ENCODE results near the gene PICK1. TPM values are rescaled to one million over a fixed set of nuclear protein-coding genes. Genes with fewer than 3 reads are reported as not detected.
"Not testable (repeated sequence)": the region's sequence is repeated elsewhere in the genome, so short reads cannot be mapped to it uniquely, and the experiment has no call there.

PICK1 gene
- total and polyA plus RNA-seq, 2 donors (not counting 3 experiments of a cell fraction or from before 2014, with no cell fraction given), result 18.0 to 20.8 TPM

DNA sequence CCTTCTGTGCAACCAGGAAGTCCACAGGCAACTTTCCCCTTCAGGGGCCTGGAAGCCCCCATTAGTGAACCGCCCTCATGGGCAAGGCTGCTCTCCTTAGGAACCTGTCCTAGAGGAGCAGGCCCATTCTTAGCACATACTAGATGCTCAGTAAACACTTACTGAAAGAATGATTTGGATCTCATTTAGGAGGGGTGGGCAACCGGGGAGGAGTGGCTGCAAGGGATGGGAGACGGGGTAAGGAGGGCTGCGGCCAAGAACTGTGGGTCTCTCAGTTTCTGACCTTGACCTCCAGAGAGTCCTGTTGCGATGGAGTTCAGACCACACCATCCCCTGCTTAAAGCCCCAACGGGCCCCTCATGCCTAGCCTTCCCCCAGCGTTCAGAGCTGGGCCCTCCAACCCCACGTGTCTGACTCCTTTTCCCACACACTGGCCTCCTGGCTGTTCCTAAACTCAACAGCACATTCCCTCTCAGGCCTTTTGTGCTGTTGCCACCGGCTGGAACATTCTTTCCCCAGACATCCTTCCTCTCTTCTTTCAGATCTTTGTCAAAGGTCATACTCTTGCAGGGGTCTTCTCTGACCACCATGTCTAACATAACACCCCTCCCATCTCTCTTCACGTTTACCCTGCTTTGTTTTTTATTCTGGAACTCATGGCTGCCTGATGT, 20.7 kb upstream of the PICK1 start:
- dilution Hi-C loops (cut with MboI; ENCODE audit: extremely low pct_ligation_motif_present, low sequenced_read_pairs), result no loop called here
- no peaks in the 10 kb centered on the region for H3K27me3 ChIP-seq (ENCODE audit: control insufficient read depth in 2 of 2, insufficient read depth in 2 of 2, low read length in 2 of 2)
- ChIA-PET POLR2A (no interaction called here), CTCF (interaction anchor here (1.5 to 2.2 kb wide), 2 partner anchors 16 to 43 kb away, joined by 3 to 14 read pairs; no protein-coding TSS in a partner anchor)
- no peak overlapping the region for H3K4me3 ChIP-seq (replicated peaks in 1 of 3; ENCODE audit: insufficient read depth in 1 of 3, low read depth in 1 of 3, low read length in 3 of 3)
- H3K36me3 ChIP-seq (ENCODE audit: control insufficient read depth in 2 of 2, extremely low read depth in 1 of 2, insufficient read depth in 2 of 2, low read length in 2 of 2), result no peaks in the 10 kb centered on the region
- H3K79me2 ChIP-seq (ENCODE audit: control insufficient read depth, insufficient read depth, low read length), result no peaks in the 10 kb centered on the region
- H3K4me2 ChIP-seq (ENCODE audit: insufficient read depth, low read length), result no peak overlapping the region
- H3K27ac ChIP-seq (ENCODE audit: insufficient read depth, low read depth, low read length), result no peak overlapping the region
- H3K9ac ChIP-seq (replicated peaks; ENCODE audit: extremely low read depth, insufficient read depth, low read length), result no peak overlapping the region
- H3K9me1 ChIP-seq (replicated peaks; ENCODE audit: control insufficient read depth, extremely low read depth, insufficient read depth, low read length), result no peaks in the 10 kb centered on the region
- H3K9me3 ChIP-seq (replicated peaks; ENCODE audit: control insufficient read depth, insufficient read depth, low read length), result no peaks in the 10 kb centered on the region
- DNase-seq (ENCODE audit: low read depth, low spot score) (no peak), FAIRE-seq (no peak)
- TF ChIP-seq FOS (IDR thresholded peaks at IDR 0.05; ENCODE audit: borderline replicate concordance, insufficient read depth, low read length) (no peak), POLR2A (IDR thresholded peaks at IDR 0.05; ENCODE audit: low read depth, low read length) (no peak), EZH2 (IDR thresholded peaks at IDR 0.05; ENCODE audit: borderline replicate concordance, low read depth, low read length, severe bottlenecking) (no peak)
- peaks cover 12% of the 10 kb centered on the region for H3K4me1 ChIP-seq (ENCODE audit: control insufficient read depth, extremely low read depth, insufficient read depth, low read length)
- intact Hi-C loops (cut with micrococcal nuclease), result no loop called here
- no peak overlapping the region for H2AFZ ChIP-seq (ENCODE audit: low read depth, low read length)
- H4K20me1 ChIP-seq (replicated peaks; ENCODE audit: control insufficient read depth, extremely low read depth, insufficient read depth, low read length), result no peaks in the 10 kb centered on the region
- no TSS peak for BruUV-seq (replicated peaks)

DNA sequence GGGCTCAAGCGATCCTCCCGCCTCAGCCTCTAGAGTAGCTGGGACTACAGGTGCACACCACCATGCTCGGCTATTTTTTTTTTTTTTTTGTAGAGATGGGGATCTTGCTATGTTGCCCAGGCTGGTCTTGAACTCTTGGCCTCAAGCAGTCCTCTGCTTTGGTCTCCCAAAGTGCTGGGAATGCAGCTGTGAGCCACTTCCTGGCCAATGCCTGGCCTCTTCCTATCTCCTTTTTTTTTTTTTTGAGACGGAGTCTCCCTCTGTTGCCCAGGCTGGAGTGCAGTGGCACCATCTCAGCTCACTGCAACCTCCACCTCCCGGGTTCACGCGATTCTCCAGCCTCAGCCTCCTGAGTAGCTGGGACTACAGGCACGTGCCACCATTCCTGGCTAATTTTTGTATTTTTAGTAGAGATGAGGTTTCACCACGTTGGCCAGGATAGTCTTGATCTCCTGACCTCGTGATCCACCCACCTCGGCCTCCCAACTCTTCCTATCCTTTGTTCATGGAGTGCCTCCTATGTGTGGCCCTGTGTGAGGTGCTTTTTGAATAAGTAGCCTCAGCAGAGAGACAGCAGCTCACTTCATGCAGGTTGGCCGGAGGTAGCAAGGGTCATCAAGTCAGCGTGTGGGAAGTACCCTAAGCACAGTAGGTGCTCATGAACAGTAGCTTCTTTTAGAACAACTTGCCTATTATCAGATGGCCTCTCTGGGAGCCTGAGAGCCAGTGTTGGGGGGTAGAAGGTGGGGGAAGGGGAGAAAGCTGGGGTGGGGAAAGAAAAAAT, 19.6 kb upstream of the PICK1 start:
- DNase-seq (ENCODE audit: low read depth, low spot score); H3K27me3 ChIP-seq (ENCODE audit: control insufficient read depth in 2 of 2, insufficient read depth in 2 of 2, low read length in 2 of 2); H3K36me3 ChIP-seq (ENCODE audit: control insufficient read depth in 2 of 2, extremely low read depth in 1 of 2, insufficient read depth in 2 of 2, low read length in 2 of 2); H3K4me2 ChIP-seq (ENCODE audit: insufficient read depth, low read length); H3K27ac ChIP-seq (ENCODE audit: insufficient read depth, low read depth, low read length); H3K9me1 ChIP-seq (replicated peaks; ENCODE audit: control insufficient read depth, extremely low read depth, insufficient read depth, low read length); H2AFZ ChIP-seq (ENCODE audit: low read depth, low read length); FAIRE-seq; H3K79me2 ChIP-seq (ENCODE audit: control insufficient read depth, insufficient read depth, low read length); POLR2A ChIA-PET; intact Hi-C loops (cut with micrococcal nuclease); H4K20me1 ChIP-seq (replicated peaks; ENCODE audit: control insufficient read depth, extremely low read depth, insufficient read depth, low read length); H3K9ac ChIP-seq (replicated peaks; ENCODE audit: extremely low read depth, insufficient read depth, low read length); BruUV-seq (replicated peaks); H3K9me3 ChIP-seq (replicated peaks; ENCODE audit: control insufficient read depth, insufficient read depth, low read length); H3K4me3 ChIP-seq (replicated peaks in 1 of 3; ENCODE audit: insufficient read depth in 1 of 3, low read depth in 1 of 3, low read length in 3 of 3); dilution Hi-C loops (cut with MboI; ENCODE audit: extremely low pct_ligation_motif_present, low sequenced_read_pairs): not testable (repeated sequence)
- peaks cover 12% of the 10 kb centered on the region for H3K4me1 ChIP-seq (ENCODE audit: control insufficient read depth, extremely low read depth, insufficient read depth, low read length)
- CTCF ChIA-PET, result interaction anchor here (0.6 to 2.2 kb wide), 4 partner anchors 15 to 221 kb away, joined by 3 to 14 read pairs (median 4); no protein-coding TSS in a partner anchor
